ENCODE data around the gene E2F2. TPM values are rescaled to one million over a fixed set of nuclear protein-coding genes. Genes with fewer than 3 reads are reported as not detected.

E2F2 gene
- total and polyA plus RNA-seq, 2 experiments from 2014 or later, result 0.78 to 3.4 TPM

GRCh38 chr1:23559985-23560741 is 29.1 kb upstream of the E2F2 start:
- DNase-seq (ENCODE audit: low spot score) (peak; percentile 41), ATAC-seq (no peak)
- H3K27me3 Mint-ChIP-seq (ENCODE audit: insufficient read depth, low read depth, poor library complexity), result peaks cover 22% of the 10 kb centered on the region
- Histone ChIP-seq H3K9me2 (ENCODE audit: insufficient read depth) (no peaks in the 10 kb centered on the region), H3K27me3 (ENCODE audit: insufficient read depth) (peaks cover 38% of the 10 kb centered on the region), H3K27ac (ENCODE audit: low read depth) (peak overlapping the region; percentile 98), H3K4me1 (ENCODE audit: insufficient read depth) (peaks cover 53% of the 10 kb centered on the region), H3K79me2 (replicated peaks; ENCODE audit: insufficient read depth) (peaks cover 19% of the 10 kb centered on the region), H3K4me3 (peak overlapping the region; percentile 87), H4K20me1 (replicated peaks; ENCODE audit: insufficient read depth) (peaks cover 5% of the 10 kb centered on the region), H3K36me3 (ENCODE audit: insufficient read depth) (peaks cover 4% of the 10 kb centered on the region; the same call in 1 of the 2 replicates), H3K4me2 (peak overlapping the region; percentile 93), H3F3A (replicated peaks; ENCODE audit: low read depth) (peaks cover 21% of the 10 kb centered on the region), H2AFZ (no peak overlapping the region)
- no peaks in the 10 kb centered on the region; the same call in 2 of the 3 replicates for H3K9me3 Mint-ChIP-seq
- peaks cover 68% of the 10 kb centered on the region for H3K4me1 Mint-ChIP-seq
- H3K4me3 Mint-ChIP-seq, result peak overlapping the region; percentile 86
- H3K27ac Mint-ChIP-seq, result peak overlapping the region; percentile 95
- TF ChIP-seq ETS1 (IDR thresholded peaks at IDR 0.05) (no peak), EZH2phosphoT487 (IDR thresholded peaks at IDR 0.05; ENCODE audit: unreplicated experiment) (no peak), ZNF114 (CRISPR knock-in tag; IDR thresholded peaks at IDR 0.05) (no peak), REST (IDR thresholded peaks at IDR 0.05; ENCODE audit: unreplicated experiment) (no peak), POLR2AphosphoS5 (IDR thresholded peaks at IDR 0.05; ENCODE audit: low read depth) (no peak), JUNB (IDR thresholded peaks at IDR 0.05; ENCODE audit: unreplicated experiment) (no peak), CTCF (conservative IDR thresholded peaks at IDR 0.05; ENCODE audit: low read depth in 2 of 2) (no peak), ZNF462 (CRISPR knock-in tag; IDR thresholded peaks at IDR 0.05) (no peak), EZH2 (IDR thresholded peaks at IDR 0.05; ENCODE audit: low read depth, unreplicated experiment) (no peak), NANOG (IDR thresholded peaks at IDR 0.05; ENCODE audit: borderline replicate concordance) (no peak), CREB1 (CRISPR knock-in tag; IDR thresholded peaks at IDR 0.05; ENCODE audit: low read depth) (no peak), STAT1 (IDR thresholded peaks at IDR 0.05; ENCODE audit: unreplicated experiment) (no peak)
- peaks cover 25% of the 10 kb centered on the region for H3K36me3 Mint-ChIP-seq (ENCODE audit: low read depth)

Data from GM23338 (cell line).